Activated CD8-positive, alpha-beta memory T cell treated with anti-CD3 and anti-CD28 coated beads for 4 hours (primary cell): ENCODE measurements around the gene PACSIN3.

ENCODE experiments used
- DNase-seq, 2 donors: peaks; one replicate each; pipeline ENCODE4 v3.0.0-alpha.2; 2020; ENCODE audit warnings: low read depth in 2 of 2

The PACSIN3 gene

GRCh38 chr11:47152953-47153950, 33.0 kb downstream of the PACSIN3 start:
- DNase-seq, result no peak

DNA sequence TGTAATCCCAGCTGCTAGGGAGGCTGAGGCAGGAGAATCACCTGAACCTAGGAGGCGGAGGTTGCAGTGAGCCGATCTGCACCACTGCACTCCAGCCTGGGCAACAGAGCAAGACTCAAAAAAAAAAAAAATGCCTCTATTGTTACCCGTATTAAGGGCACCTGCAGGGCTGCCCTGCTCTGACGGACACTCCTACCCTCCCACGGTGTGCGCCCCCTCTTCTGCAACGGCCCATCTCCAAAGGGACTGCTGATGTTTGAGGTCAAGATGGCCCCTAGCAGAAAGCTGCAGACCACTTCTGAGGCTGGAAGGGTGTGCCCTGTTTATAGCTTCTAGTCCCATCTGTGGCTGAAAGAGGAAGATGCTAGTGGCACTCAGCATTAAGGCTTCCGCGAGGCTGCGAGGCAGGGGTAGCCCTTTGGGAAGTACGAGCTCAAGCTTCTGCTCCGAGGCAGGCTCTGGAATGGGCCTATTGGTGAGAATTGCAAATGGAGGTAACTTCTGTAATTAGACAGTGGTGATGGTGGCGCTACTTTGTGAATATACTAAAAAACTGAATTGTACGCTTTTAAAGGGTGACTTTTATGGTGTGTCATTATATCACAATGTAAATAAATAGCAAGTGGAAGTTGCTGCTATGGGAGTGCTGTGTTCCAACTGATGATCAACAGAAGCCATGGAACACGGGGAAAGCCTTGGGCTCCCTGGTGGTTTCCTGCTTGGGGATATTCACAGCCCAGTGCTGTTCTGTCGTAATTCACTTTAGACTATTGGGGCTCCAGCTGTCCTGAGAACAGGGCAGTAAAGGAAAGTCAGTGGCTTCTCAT, 33.9 kb downstream of the PACSIN3 start:
- DNase-seq, result no peak

DNA sequence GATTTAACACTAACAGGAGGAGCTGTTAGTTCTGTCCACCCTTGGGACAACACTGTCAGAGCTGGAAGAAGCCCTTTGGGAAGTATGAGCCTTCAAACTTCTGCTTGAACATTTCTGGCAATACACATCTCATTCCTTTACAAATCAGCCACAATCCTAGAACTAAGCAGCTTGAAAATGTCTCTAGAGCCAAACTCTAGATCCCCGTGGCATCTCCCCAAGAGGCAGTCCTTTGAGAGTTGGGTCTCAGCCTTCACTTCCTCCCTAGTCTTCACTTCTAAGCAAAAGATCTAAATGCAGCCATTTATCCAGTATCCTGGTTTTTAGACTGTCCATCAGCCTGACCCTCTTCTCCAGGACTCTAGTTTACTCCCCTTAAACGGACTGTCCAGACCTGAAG, 36.5 kb downstream of the PACSIN3 start:
- DNase-seq, result no peak

GRCh38 chr11:47148903-47149531, 37.2 kb downstream of the PACSIN3 start:
- DNase-seq, result no peak

GRCh38 chr11:47148270-47148669, 38.0 kb downstream of the PACSIN3 start:
- DNase-seq, result no peak

GRCh38 chr11:47147681-47148080, 38.6 kb downstream of the PACSIN3 start:
- DNase-seq, result no peak

DNA sequence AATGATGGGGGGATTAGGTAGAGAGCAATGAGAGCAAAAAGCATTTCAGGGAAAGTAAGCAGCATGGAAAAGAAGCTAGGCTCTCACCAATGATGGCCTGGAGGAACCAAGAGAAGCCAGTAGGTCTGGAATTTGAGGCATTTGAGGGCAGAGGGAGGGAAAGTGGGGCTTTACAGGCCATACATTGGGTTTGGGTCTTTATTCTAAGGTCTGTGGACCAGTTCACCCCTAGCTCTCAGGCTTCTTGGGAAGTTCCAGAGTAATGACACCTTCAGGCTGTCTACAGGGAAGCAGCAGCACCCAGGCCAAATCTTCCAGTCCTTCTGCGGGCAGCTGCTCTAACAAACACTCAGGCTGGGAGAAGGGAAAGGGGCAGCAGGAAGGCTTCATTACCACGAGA, 39.0 kb downstream of the PACSIN3 start:
- DNase-seq, result no peak

DNA sequence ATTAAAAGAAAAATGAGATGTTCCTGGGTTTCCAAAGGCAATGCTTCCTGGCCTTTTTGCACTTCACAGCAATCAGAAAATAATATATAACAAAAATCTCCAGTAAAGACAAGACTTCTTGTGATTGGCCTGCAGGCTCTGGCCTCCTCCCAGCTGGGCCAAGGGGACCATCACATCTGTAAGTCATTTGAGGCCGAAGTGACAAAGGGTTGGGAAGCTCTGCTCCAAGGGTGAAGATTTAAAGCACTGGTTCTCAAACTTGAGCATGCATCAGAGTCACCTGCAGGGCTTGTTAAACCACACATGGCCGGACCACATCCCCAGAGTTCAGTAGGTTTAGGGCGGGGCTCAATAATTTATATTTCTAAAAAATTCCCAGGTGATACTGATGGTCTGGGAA, 41.7 kb downstream of the PACSIN3 start:
- no peak for DNase-seq

- DNase-seq, result no peak
Measured at GRCh38 chr11:47143322-47143721, 42.9 kb downstream of the PACSIN3 start.

DNA sequence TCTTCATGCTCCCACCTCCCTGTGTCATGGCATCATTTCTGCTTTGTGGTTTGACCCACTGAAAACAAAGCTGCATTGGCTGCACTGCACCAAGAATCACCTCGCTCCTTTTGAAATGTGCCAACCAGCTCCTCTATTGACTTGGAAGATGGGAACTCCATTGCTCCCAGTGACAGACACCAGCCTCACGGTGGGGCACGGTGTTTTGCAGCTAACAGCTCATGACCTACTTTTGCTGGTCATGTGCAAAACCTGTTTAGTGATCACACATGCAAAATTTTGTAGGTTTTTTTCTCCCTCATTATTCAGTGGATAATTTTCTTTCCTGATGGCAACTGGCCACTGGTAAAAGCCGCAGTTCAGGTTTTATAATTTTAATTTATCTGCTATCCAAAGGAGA, 46.4 kb downstream of the PACSIN3 start:
- DNase-seq, result no peak

DNA sequence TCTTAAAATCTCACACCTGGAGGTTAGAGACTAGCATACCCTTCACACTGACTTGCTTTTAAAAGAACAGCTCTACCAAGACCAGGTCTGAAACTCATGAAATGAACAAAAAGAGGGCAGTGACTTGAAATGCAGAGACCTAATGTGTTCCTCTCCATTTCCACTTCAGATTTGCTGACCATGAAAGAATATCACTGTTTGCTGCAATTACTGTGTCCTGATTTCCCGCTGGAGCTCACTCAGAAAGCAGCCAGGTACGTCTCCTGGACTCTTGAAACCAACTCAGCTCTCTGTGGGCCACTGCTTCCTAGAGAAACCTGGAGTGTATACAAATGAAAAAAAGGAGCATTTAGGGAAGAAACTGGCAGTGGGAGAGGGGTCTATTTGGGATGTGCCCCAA, 48.8 kb downstream of the PACSIN3 start:
- DNase-seq, result no peak

GRCh38 chr11:47136921-47137320, 49.3 kb downstream of the PACSIN3 start:
- no peak for DNase-seq

GRCh38 chr11:47136327-47136726, 49.9 kb downstream of the PACSIN3 start:
- DNase-seq, result no peak

- DNase-seq, result no peak
Measured at GRCh38 chr11:47132981-47133380, 53.3 kb downstream of the PACSIN3 start.

DNA sequence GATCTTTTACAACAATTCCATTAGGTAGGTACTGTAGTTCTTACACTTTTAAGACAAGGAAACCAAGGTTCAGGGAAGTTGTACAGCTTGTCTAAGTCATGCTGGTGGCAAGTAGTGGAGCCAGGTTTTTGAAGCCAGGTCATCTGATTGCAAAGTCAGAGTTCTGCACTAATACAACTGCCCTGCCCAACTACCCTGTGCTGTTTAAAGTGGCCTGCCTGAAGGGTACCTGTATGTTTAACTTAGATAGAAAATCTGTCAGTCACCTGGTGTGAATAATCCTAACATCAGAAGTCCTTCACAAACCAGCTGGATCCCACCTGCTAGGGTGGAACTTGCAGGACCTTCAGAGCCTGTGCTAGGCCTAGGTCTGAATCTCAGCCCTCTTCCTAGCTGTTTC, 53.7 kb downstream of the PACSIN3 start:
- DNase-seq, result no peak

- DNase-seq, result no peak
Measured at GRCh38 chr11:47131136-47131535, 55.1 kb downstream of the PACSIN3 start.

DNA sequence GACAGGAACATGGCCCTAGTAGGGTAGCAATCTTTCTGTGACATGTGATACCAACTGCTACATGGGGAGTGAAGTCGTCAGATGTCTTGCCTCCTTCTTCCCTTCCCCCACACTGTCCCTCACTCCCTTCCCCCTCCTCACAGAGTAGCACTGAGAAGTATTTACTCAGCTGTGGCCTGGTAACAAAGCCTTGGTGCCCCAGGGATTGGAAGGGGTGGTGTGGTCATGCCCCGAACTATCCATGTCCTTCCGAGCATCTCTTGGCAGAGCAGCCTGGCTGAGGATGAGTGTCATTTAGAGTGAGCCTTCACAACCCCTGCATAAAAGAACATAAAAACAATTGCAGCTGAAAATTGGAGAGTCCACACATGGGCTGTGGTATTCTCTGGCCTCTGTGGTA, 55.7 kb downstream of the PACSIN3 start:
- no peak for DNase-seq
